HG02840 (cell line): Measurements from ENCODE around the gene CGNL1.

ENCODE experiments used
- ATAC-seq: cut with Tn5 transposase; IDR thresholded peaks from one replicate; pipeline ENCODE4 v1.9.1; 2021; ENCODE audit warnings: mild to moderate bottlenecking, moderate library complexity, moderate number of reproducible peaks; ENCODE audit not compliant: unreplicated experiment, low FRiP score

Gene CGNL1

GRCh38 chr15:57557810-57558209 lies 181.5 kb downstream of the CGNL1 start:
- no peak for ATAC-seq

- no peak for ATAC-seq
These were observed 183.6 kb downstream of the CGNL1 start for GRCh38 chr15:57559875-57560274.

GRCh38 chr15:57561041-57561711 lies 184.9 kb downstream of the CGNL1 start:
- peak; percentile 77 for ATAC-seq

GRCh38 chr15:57562196-57562769 lies 186.0 kb downstream of the CGNL1 start:
- no peak for ATAC-seq

GRCh38 chr15:57563416-57563815 lies 187.1 kb downstream of the CGNL1 start:
- ATAC-seq = no peak

GRCh38 chr15:57565311-57565710 lies 189.0 kb downstream of the CGNL1 start:
- no peak for ATAC-seq

GRCh38 chr15:57566834-57567233 lies 190.5 kb downstream of the CGNL1 start:
- no peak for ATAC-seq

GRCh38 chr15:57567891-57568290 lies 191.6 kb downstream of the CGNL1 start:
- ATAC-seq = no peak

- no peak for ATAC-seq
These were observed 192.0 kb downstream of the CGNL1 start for GRCh38 chr15:57568299-57568698.

GRCh38 chr15:57570340-57570739 lies 194.0 kb downstream of the CGNL1 start:
- ATAC-seq = no peak

GRCh38 chr15:57570994-57571393 lies 194.7 kb downstream of the CGNL1 start:
- ATAC-seq = no peak

- no peak for ATAC-seq
These were observed 195.4 kb downstream of the CGNL1 start for GRCh38 chr15:57571725-57572124.

- ATAC-seq = no peak
These were observed 196.2 kb downstream of the CGNL1 start for GRCh38 chr15:57572468-57572867.

- no peak for ATAC-seq
These were observed 196.8 kb downstream of the CGNL1 start for GRCh38 chr15:57573151-57573550.

GRCh38 chr15:57575363-57575762 lies 199.1 kb downstream of the CGNL1 start:
- no peak for ATAC-seq

- ATAC-seq = no peak
These were observed 202.1 kb downstream of the CGNL1 start for GRCh38 chr15:57578288-57578900.

- no peak for ATAC-seq
These were observed 204.1 kb downstream of the CGNL1 start for GRCh38 chr15:57580428-57580827.

GRCh38 chr15:57580866-57581265 lies 204.6 kb downstream of the CGNL1 start:
- ATAC-seq = no peak

GRCh38 chr15:57582090-57582489 lies 205.8 kb downstream of the CGNL1 start:
- ATAC-seq = no peak

GRCh38 chr15:57583282-57583681 lies 207.0 kb downstream of the CGNL1 start:
- no peak for ATAC-seq

GRCh38 chr15:57583720-57584119 lies 207.4 kb downstream of the CGNL1 start:
- ATAC-seq = no peak
